PFSK-1 (cell line): ENCODE results near the gene C3.

Experiments used
- FOXP2 ChIP-seq: optimal IDR thresholded peaks from 2 replicates; pipeline ENCODE3; 2011; ENCODE audit warnings: borderline replicate concordance, control low read depth, inconsistent platforms; ENCODE audit not compliant: insufficient read depth; ENCODE audit errors: extremely low read length, extremely low read depth
- POLR2AphosphoS5 ChIP-seq: IDR thresholded peaks from 2 replicates; pipeline ENCODE4 v1.6.1; 2012; ENCODE audit warnings: low read depth, mild to moderate bottlenecking, control low read depth, low read length, moderate library complexity
- REST ChIP-seq, 2 experiments: IDR thresholded peaks; 2 replicates each; pipeline versions ENCODE4 v1.6.1 to v1.8.0; 2011 to 2012; ENCODE audit warnings: low read depth in 2 of 2, low read length in 2 of 2, control low read depth in 1 of 2, inconsistent platforms in 1 of 2, mild to moderate bottlenecking in 1 of 2, moderate library complexity in 1 of 2; ENCODE audit not compliant: insufficient read depth in 1 of 2
- SIN3A ChIP-seq: IDR thresholded peaks from 2 replicates; pipeline ENCODE4 v1.6.1; 2012; ENCODE audit warnings: mild to moderate bottlenecking, low read length, moderate library complexity, borderline replicate concordance; ENCODE audit not compliant: insufficient read depth
- TAF1 ChIP-seq: IDR thresholded peaks from 2 replicates; pipeline ENCODE4 v1.6.1; 2012; ENCODE audit warnings: low read length, control low read depth, borderline replicate concordance; ENCODE audit not compliant: insufficient read depth

The C3 gene

GRCh38 chr19:6717441-6717971, 2.9 kb downstream of the C3 start:
- no peak for TF ChIP-seq SIN3A
- no peak for TF ChIP-seq POLR2AphosphoS5
- TF ChIP-seq FOXP2, result no peak
- no peak for TF ChIP-seq REST (IDR thresholded peaks at IDR 0.05; ENCODE audit: insufficient read depth in 1 of 2, low read depth in 2 of 2, low read length in 2 of 2)
- no peak for TF ChIP-seq TAF1

GRCh38 chr19:6717036-6717435, 3.4 kb downstream of the C3 start:
- TF ChIP-seq TAF1, result no peak
- TF ChIP-seq REST (IDR thresholded peaks at IDR 0.05; ENCODE audit: insufficient read depth in 1 of 2, low read depth in 2 of 2, low read length in 2 of 2), result no peak
- no peak for TF ChIP-seq SIN3A
- TF ChIP-seq FOXP2, result no peak

- TF ChIP-seq SIN3A (no peak), REST (IDR thresholded peaks at IDR 0.05; ENCODE audit: insufficient read depth in 1 of 2, low read depth in 2 of 2, low read length in 2 of 2) (no peak), FOXP2 (no peak), TAF1 (no peak), POLR2AphosphoS5 (no peak)
Observed at GRCh38 chr19:6716610-6716970, 3.9 kb downstream of the C3 start.

- no peak for TF ChIP-seq TAF1
- no peak for TF ChIP-seq FOXP2
- TF ChIP-seq REST (IDR thresholded peaks at IDR 0.05; ENCODE audit: insufficient read depth in 1 of 2, low read depth in 2 of 2, low read length in 2 of 2), result no peak
- TF ChIP-seq SIN3A, result no peak
- no peak for TF ChIP-seq POLR2AphosphoS5
Observed at GRCh38 chr19:6714749-6715555, 5.5 kb downstream of the C3 start.
